Measurements from ENCODE around the gene ZBTB18. TPM values are rescaled to one million over a fixed set of nuclear protein-coding genes. Genes with fewer than 3 reads are reported as not detected.

The ZBTB18 gene
- 112 TPM for total RNA-seq

GRCh38 chr1:244050835-244051444, at the start of gene ZBTB18:
TSS of gene ZBTB18 (plus strand) at chr1:244051283. CDS start at chr1:244051432, 149 bp downstream.

Other genes with a start within 250 kb of the ZBTB18 start
- 157 TPM for gene AKT3, start 201.0 kb upstream of the ZBTB18 start, total RNA-seq